T-cell (primary cell): ENCODE data around the gene SSC5D. TPM values are rescaled to one million over a fixed set of nuclear protein-coding genes. Genes with fewer than 3 reads are reported as not detected.

Experiments used
- ATAC-seq, 4 experiments: fragments of 200-7000 bp in 3 of 4; fragments of 150-1000 bp in 1 of 4; cut with Tn5 transposase; replicated peaks in 1 of 4; 1 replicate in 3 of 4; 2 replicates in 1 of 4; pipeline ENCODE4 v1.10.0; 2021; ENCODE audit warnings: moderate library complexity in 3 of 4, mild to moderate bottlenecking in 2 of 4, moderate number of reproducible peaks in 1 of 4
- CTCF ChIA-PET, 2 donors: fragments of 300-600 bp; sonication (Branson Sonifier 250); formaldehyde crosslinking; loops; one replicate each; lab custom pipeline; 2022; ENCODE audit warnings: antibody characterized with exemption in 2 of 2; lab: Charles Lee
- POLR2A ChIA-PET, 2 donors: fragments of 300-600 bp; sonication (Branson Sonifier 250); formaldehyde crosslinking; loops; one replicate each; lab custom pipeline; 2022; ENCODE audit warnings: antibody characterized with exemption in 2 of 2; lab: Charles Lee
- DNase-seq, 35 experiments: peaks; one replicate each; pipeline versions ENCODE4 v3.0.0 to v3.0.0-alpha.2; 2013 to 2023
- H3K27ac ChIP-seq: one replicate; pipeline ENCODE4 v1.5.1; 2013; ENCODE audit warnings: low read length
- H3K27me3 ChIP-seq, 2 experiments: replicated peaks in 1 of 2; 1 replicate in 1 of 2; 2 replicates in 1 of 2; pipeline versions ENCODE4 v1.6.1 to v1.7.0; 2013; ENCODE audit warnings: low read length in 1 of 2, mixed read lengths in 1 of 2; ENCODE audit not compliant: control insufficient read depth in 2 of 2, insufficient read depth in 2 of 2; ENCODE audit errors: extremely low read depth in 1 of 2
- H3K36me3 ChIP-seq, 2 donors: 1 replicate in 1 of 2; 2 replicates in 1 of 2; pipeline versions ENCODE4 v1.6.1 to v1.7.0; 2013; ENCODE audit warnings: low read length in 1 of 2; ENCODE audit not compliant: control insufficient read depth in 2 of 2, insufficient read depth in 1 of 2; ENCODE audit errors: extremely low read depth in 1 of 2
- H3K4me1 ChIP-seq, 2 experiments: 1 replicate in 1 of 2; 2 replicates in 1 of 2; pipeline versions ENCODE4 v1.6.1 to v1.7.0; 2013; ENCODE audit warnings: low read length in 2 of 2, mixed read lengths in 1 of 2; ENCODE audit not compliant: insufficient read depth in 2 of 2, control insufficient read depth in 1 of 2; ENCODE audit errors: extremely low read depth in 1 of 2
- H3K4me3 ChIP-seq, 2 donors: 1 replicate in 1 of 2; 2 replicates in 1 of 2; pipeline versions ENCODE4 v1.5.1 to v1.7.0; 2013; ENCODE audit warnings: mild to moderate bottlenecking in 2 of 2, low read length in 1 of 2, moderate library complexity in 1 of 2; ENCODE audit not compliant: control insufficient read depth in 1 of 2; ENCODE audit errors: extremely low read depth in 1 of 2
- H3K9me3 ChIP-seq: 2 replicates; pipeline ENCODE4 v1.7.0; 2013
- H3K27ac Mint-ChIP-seq, 2 donors: one replicate each; pipeline ENCODE4 v1.8.0; 2020 to 2021; ENCODE audit warnings: mild to moderate bottlenecking in 2 of 2, mixed read lengths in 2 of 2
- H3K27me3 Mint-ChIP-seq, 2 donors: one replicate each; pipeline ENCODE4 v1.8.0; 2021 to 2022; ENCODE audit warnings: mixed read lengths in 2 of 2
- H3K36me3 Mint-ChIP-seq: one replicate; pipeline ENCODE4 v1.8.0; 2021; ENCODE audit warnings: mixed read lengths
- H3K4me1 Mint-ChIP-seq, 3 donors: one replicate each; pipeline ENCODE4 v1.8.0; 2020 to 2022; ENCODE audit warnings: mixed read lengths in 3 of 3, mild to moderate bottlenecking in 1 of 3
- H3K4me3 Mint-ChIP-seq, 3 donors: one replicate each; pipeline ENCODE4 v1.8.0; 2020 to 2022; ENCODE audit warnings: mild to moderate bottlenecking in 3 of 3, mixed read lengths in 3 of 3, moderate library complexity in 3 of 3
- H3K9me3 Mint-ChIP-seq, 3 donors: one replicate each; pipeline ENCODE4 v1.8.0; 2020 to 2022; ENCODE audit warnings: mixed read lengths in 3 of 3
- WGBS: methylation state at CpG from one replicate; pipeline ENCODE4 v1.1.5; 2013; ENCODE audit warnings: missing lambda C conversion rate; ENCODE audit not compliant: insufficient coverage; 5-methylcytosine and 5-hydroxymethylcytosine counted together
- total RNA-seq, 35 experiments: library from RNA in 6 of 35; stranded (reverse) in 6 of 35; fragments of 120-200 nt in 1 of 35; gene quantifications; one replicate each; pipeline versions ENCODE4 v1.2.1 to v1.2.4 and lab custom pipeline; 2013 to 2026

Gene SSC5D
- total RNA-seq, 5 donors from 2014 or later (not counting 1 experiment from before 2014, with no cell fraction given) = 0.38 to 1.3 (median 0.66) TPM

DNA sequence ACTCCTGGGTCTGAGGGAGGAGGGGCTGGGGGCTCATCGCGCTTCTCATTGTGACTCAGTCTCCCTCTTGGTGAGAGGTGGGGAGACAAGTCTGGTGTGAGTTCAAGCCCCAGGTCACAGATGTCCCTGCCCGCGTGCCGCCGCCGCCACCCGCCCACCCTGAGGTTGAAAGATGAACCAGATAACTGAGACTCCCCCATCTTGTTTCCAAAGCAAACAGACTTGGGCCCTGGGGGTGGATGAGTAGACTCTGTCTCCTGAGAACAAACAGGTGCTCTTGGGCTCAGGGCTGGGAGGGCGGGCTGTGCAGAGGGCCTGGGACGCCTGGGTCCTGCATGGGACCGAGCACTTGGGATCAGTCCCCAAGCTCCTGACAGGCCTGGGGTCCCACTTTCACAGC is 48.1 kb downstream of the SSC5D start:
- Histone ChIP-seq H3K27me3 (peaks cover 0 to 15% of the 10 kb centered on the region in 2 experiments), H3K27ac (no peak overlapping the region), H3K4me1 (no peaks in the 10 kb centered on the region), H3K9me3 (no peaks in the 10 kb centered on the region), H3K4me3 (no peak overlapping the region), H3K36me3 (no peaks in the 10 kb centered on the region)
- Mint-ChIP-seq H3K9me3 (no peaks in the 10 kb centered on the region), H3K4me3 (no peak overlapping the region), H3K4me1 (no peaks in the 10 kb centered on the region), H3K27ac (no peak overlapping the region), H3K27me3 (no peaks in the 10 kb centered on the region), H3K36me3 (no peaks in the 10 kb centered on the region)
- DNase-seq (no peak), ATAC-seq (no peak)
- ChIA-PET POLR2A (no interaction called here), CTCF (no interaction called here)
- 91% methylated on average over 5 of the region's 11 CpGs for WGBS

- WGBS = 55% methylated on average over 14 of the region's 14 CpGs
- Mint-ChIP-seq H3K27ac (no peak within 1 kb of the TSS), H3K4me1 (no peaks in the 10 kb centered on the region), H3K36me3 (no peaks in the 10 kb centered on the region), H3K4me3 (no peak within 1 kb of the TSS), H3K9me3 (no peaks in the 10 kb centered on the region), H3K27me3 (peaks cover 0 to 2% of the 10 kb centered on the region in 2 donors)
- Histone ChIP-seq H3K27me3 (peaks cover 0 to 13% of the 10 kb centered on the region in 2 experiments), H3K27ac (no peak within 1 kb of the TSS), H3K4me3 (no peak within 1 kb of the TSS), H3K4me1 (no peaks in the 10 kb centered on the region), H3K36me3 (no peaks in the 10 kb centered on the region), H3K9me3 (no peaks in the 10 kb centered on the region)
- POLR2A ChIA-PET = no interaction called here
- DNase-seq (no peak), ATAC-seq (no peak)
- CTCF ChIA-PET = no interaction called here
Measured at GRCh38 chr19:55536951-55537740, 48.9 kb downstream of the SSC5D start, which contains the start of gene SBK2. TSS of gene SBK2 (minus strand) at chr19:55537133. CDS start at chr19:55536294, 839 bp downstream.

DNA sequence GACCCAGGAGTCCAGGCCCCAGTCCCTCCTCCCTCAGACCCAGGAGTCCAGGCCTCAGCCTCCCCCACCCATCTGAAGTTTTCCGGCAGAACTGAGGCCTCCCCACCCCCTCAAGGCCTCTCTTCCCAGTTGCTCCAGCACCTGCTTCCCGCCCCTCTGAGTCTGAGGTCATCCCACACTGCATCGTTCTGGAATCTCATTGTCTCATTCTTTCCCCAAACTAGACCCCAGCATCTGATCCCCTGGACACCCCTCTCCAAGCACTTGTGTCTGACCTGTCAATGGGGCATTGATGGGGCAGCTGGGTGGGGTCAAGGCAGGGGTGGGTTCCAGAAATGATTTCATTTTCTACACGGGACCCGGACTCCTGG is 49.5 kb downstream of the SSC5D start:
- 100% methylated on average over 3 of the region's 5 CpGs for WGBS
- POLR2A ChIA-PET = no interaction called here
- no peak for ATAC-seq

GRCh38 chr19:55538132-55538531 is 49.9 kb downstream of the SSC5D start:
- Mint-ChIP-seq H3K9me3 (no peaks in the 10 kb centered on the region), H3K4me3 (no peak overlapping the region), H3K27me3 (peaks cover under 1 to 2% of the 10 kb centered on the region in 2 donors), H3K36me3 (no peaks in the 10 kb centered on the region), H3K27ac (no peak overlapping the region), H3K4me1 (no peaks in the 10 kb centered on the region)
- H3K4me1 ChIP-seq = no peaks in the 10 kb centered on the region
- H3K27me3 ChIP-seq = peaks cover 0 to 9% of the 10 kb centered on the region in 2 experiments
- WGBS = 100% methylated on average over 3 of the region's 5 CpGs
- no peaks in the 10 kb centered on the region for H3K36me3 ChIP-seq
- no peak overlapping the region for H3K27ac ChIP-seq
- DNase-seq (no peak), ATAC-seq (no peak)
- H3K9me3 ChIP-seq = no peaks in the 10 kb centered on the region
- ChIA-PET POLR2A (no interaction called here), CTCF (no interaction called here)
- H3K4me3 ChIP-seq = no peak overlapping the region

More for the DNA sequence above, 49.5 kb downstream of the SSC5D start:
- H3K27ac Mint-ChIP-seq = no peak overlapping the region
- no peak for DNase-seq
- H3K4me1 ChIP-seq = no peaks in the 10 kb centered on the region
- H3K4me3 ChIP-seq = no peak overlapping the region
- H3K27me3 ChIP-seq = peaks cover 0 to 11% of the 10 kb centered on the region in 2 experiments
- peaks cover 0 to 2% of the 10 kb centered on the region in 2 donors for H3K27me3 Mint-ChIP-seq
- H3K36me3 Mint-ChIP-seq = no peaks in the 10 kb centered on the region
- no peak overlapping the region for H3K4me3 Mint-ChIP-seq
- CTCF ChIA-PET = no interaction called here
- no peaks in the 10 kb centered on the region for H3K9me3 Mint-ChIP-seq
- H3K9me3 ChIP-seq = no peaks in the 10 kb centered on the region
- no peaks in the 10 kb centered on the region for H3K36me3 ChIP-seq
- no peaks in the 10 kb centered on the region for H3K4me1 Mint-ChIP-seq
- no peak overlapping the region for H3K27ac ChIP-seq

DNA sequence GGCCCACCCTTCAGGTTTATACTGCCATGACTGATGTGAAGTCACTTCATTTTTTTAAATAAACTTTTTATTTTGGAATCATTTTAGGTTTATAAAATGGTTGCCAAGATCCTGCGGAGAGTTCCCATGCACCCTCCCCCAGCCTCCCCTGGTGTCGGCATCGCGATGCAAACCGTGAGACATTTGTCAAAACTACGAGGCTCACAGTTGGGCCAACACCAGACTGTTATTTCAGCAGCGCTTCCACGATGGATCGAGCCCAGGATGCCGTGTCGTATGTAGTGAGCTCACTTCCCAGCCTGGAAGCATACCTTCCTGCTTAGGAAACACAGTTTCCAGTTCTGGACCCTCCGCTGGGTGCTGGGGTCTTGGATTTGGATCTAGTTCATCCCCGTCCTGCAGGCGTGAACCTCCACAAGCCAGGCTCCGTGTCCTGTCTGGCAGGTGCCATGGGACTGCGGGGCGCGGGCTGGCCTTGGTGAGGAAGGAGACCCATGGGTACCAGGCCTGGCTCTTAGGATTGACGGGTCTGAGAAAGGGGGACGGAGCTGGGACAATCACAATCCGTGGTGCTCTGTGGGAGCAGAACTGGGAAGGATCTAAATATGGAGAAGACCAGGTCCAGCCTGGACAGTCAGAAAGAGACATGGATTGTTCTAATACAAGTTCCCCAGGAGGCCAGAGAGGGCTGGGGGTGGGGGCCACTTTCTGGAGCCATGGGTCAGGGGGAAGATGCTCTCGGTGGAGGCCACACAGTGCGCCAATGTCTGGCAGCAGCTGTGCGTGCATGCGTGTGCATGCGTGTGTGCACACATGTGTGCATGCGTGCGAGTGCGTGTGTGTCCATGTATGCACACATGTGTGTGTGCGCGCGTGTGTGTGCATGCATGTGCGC is 51.1 kb downstream of the SSC5D start:
- ChIA-PET CTCF (no interaction called here), POLR2A (no interaction called here)
- H3K9me3 ChIP-seq = no peaks in the 10 kb centered on the region
- H3K4me1 ChIP-seq = no peaks in the 10 kb centered on the region
- Mint-ChIP-seq H3K9me3 (peaks cover 0 to 3% (median 0%) of the 10 kb centered on the region in 3 donors), H3K4me1 (no peaks in the 10 kb centered on the region), H3K36me3 (no peaks in the 10 kb centered on the region), H3K27ac (no peak overlapping the region), H3K4me3 (no peak overlapping the region), H3K27me3 (peaks cover 5 to 7% of the 10 kb centered on the region in 2 donors)
- DNase-seq = no peak
- H3K4me3 ChIP-seq = no peak overlapping the region
- ATAC-seq = no peak
- peaks cover 0 to 15% of the 10 kb centered on the region in 2 experiments for H3K27me3 ChIP-seq
- no peaks in the 10 kb centered on the region for H3K36me3 ChIP-seq
- WGBS = 91% methylated on average over 33 of the region's 33 CpGs
- H3K27ac ChIP-seq = no peak overlapping the region

- H3K36me3 ChIP-seq = no peaks in the 10 kb centered on the region
- no peak overlapping the region for H3K4me3 ChIP-seq
- peaks cover 8 to 13% of the 10 kb centered on the region in 2 donors for H3K27me3 Mint-ChIP-seq
- ChIA-PET POLR2A (no interaction called here), CTCF (no interaction called here)
- DNase-seq = no peak
- no peak for ATAC-seq
- peaks cover 0 to 3% (median 0%) of the 10 kb centered on the region in 3 donors for H3K9me3 Mint-ChIP-seq
- H3K4me3 Mint-ChIP-seq = no peak overlapping the region
- no peak overlapping the region for H3K27ac Mint-ChIP-seq
- no peaks in the 10 kb centered on the region for H3K36me3 Mint-ChIP-seq
- 92% methylated on average over 9 of the region's 10 CpGs for WGBS
- H3K27me3 ChIP-seq = peaks cover 0 to 28% of the 10 kb centered on the region in 2 experiments
- H3K4me1 Mint-ChIP-seq = no peaks in the 10 kb centered on the region
- no peaks in the 10 kb centered on the region for H3K4me1 ChIP-seq
- no peaks in the 10 kb centered on the region for H3K9me3 ChIP-seq
- H3K27ac ChIP-seq = no peak overlapping the region
Measured at GRCh38 chr19:55540619-55541018, 52.4 kb downstream of the SSC5D start.
